GM12801 (cell line): ENCODE measurements around the gene SEC22A.

ENCODE experiments used
- CTCF ChIP-seq: IDR thresholded peaks from one replicate; pipeline ENCODE4 v1.5.1; 2011; ENCODE audit warnings: control low read depth; ENCODE audit not compliant: insufficient read length; ENCODE audit errors: extremely low read depth

Gene SEC22A

GRCh38 chr3:123285066-123285465 is 83.3 kb downstream of the SEC22A start:
- no peak for TF ChIP-seq CTCF

GRCh38 chr3:123285479-123285878 is 83.7 kb downstream of the SEC22A start:
- no peak for TF ChIP-seq CTCF

- no peak for TF ChIP-seq CTCF
These were observed 84.2 kb downstream of the SEC22A start for GRCh38 chr3:123285931-123286307.

- TF ChIP-seq CTCF = peak; percentile 3
These were observed 84.7 kb downstream of the SEC22A start for GRCh38 chr3:123286308-123287023.

GRCh38 chr3:123287051-123287961 is 85.6 kb downstream of the SEC22A start:
- TF ChIP-seq CTCF = no peak

DNA sequence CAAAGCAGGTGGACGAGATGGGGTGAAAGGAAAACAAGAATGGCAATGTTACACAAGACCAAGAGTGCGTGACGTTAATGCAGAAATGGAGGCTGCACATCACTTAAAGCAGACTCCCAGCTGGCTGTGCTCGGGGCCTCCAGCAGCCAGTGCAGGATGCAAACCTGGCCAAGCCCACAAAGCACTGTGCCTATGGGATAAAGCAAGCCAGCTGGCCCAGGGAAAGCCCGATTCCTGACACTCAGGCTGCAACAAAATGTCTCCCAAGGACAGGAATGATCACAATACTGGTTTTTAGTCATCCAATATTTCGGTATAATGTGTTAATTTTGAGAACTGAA is 86.2 kb downstream of the SEC22A start:
- TF ChIP-seq CTCF = no peak

- no peak for TF ChIP-seq CTCF
These were observed 87.8 kb downstream of the SEC22A start for GRCh38 chr3:123289391-123290106.
